CD14-positive monocyte (primary cell): ENCODE measurements around the gene AMBP. TPM values are rescaled to one million over a fixed set of nuclear protein-coding genes. Genes with fewer than 3 reads are reported as not detected.
"Not testable (repeated sequence)": the region's sequence is repeated elsewhere in the genome, so short reads cannot be mapped to it uniquely, and the experiment has no call there.

ENCODE experiments used
- DNase-seq, 3 donors: peaks; one replicate each; pipeline ENCODE4 v3.0.0-alpha.2; 2011 to 2022
- H2AFZ ChIP-seq: 2 replicates; pipeline ENCODE4 v1.6.0; 2012; ENCODE audit warnings: mild to moderate bottlenecking, low read depth, low read length, inconsistent platforms; ENCODE audit not compliant: insufficient read depth, poor library complexity, severe bottlenecking
- H3K27ac ChIP-seq, 2 donors: 1 replicate in 1 of 2; 2 replicates in 1 of 2; pipeline ENCODE4 v1.5.1; 2012 to 2013; ENCODE audit warnings: low read length in 2 of 2, control low read depth in 1 of 2, inconsistent platforms in 1 of 2, low read depth in 1 of 2, mild to moderate bottlenecking in 1 of 2
- H3K27me3 ChIP-seq, 2 donors: one replicate each; pipeline versions ENCODE4 v1.6.0 to v1.6.1; 2011 to 2013; ENCODE audit warnings: low read length in 2 of 2; ENCODE audit not compliant: control insufficient read depth in 2 of 2, insufficient read depth in 2 of 2
- H3K36me3 ChIP-seq, 2 donors: replicated peaks in 1 of 2; 1 replicate in 1 of 2; 2 replicates in 1 of 2; pipeline versions ENCODE4 v1.5.1 to v1.6.1; 2012 to 2013; ENCODE audit warnings: low read length in 2 of 2, control low read depth in 1 of 2, inconsistent platforms in 1 of 2, mild to moderate bottlenecking in 1 of 2; ENCODE audit not compliant: insufficient read depth in 2 of 2, control insufficient read depth in 1 of 2
- H3K4me1 ChIP-seq, 2 donors: 1 replicate in 1 of 2; 2 replicates in 1 of 2; pipeline versions ENCODE4 v1.5.1 to v1.6.1; 2012 to 2013; ENCODE audit warnings: low read length in 2 of 2, control low read depth in 1 of 2, inconsistent platforms in 1 of 2, mild to moderate bottlenecking in 1 of 2, moderate library complexity in 1 of 2; ENCODE audit not compliant: insufficient read depth in 2 of 2, control insufficient read depth in 1 of 2
- H3K4me2 ChIP-seq: replicated peaks from 2 replicates; pipeline ENCODE3; 2012; ENCODE audit warnings: low read length, moderate library complexity, mild to moderate bottlenecking; ENCODE audit not compliant: poor library complexity, severe bottlenecking; ENCODE audit errors: extremely low read depth
- H3K4me3 ChIP-seq, 3 experiments: fragments of 200-600 bp in 1 of 3; sonication (generic) in 1 of 3; replicated peaks in 1 of 3; 1 replicate in 2 of 3; 2 replicates in 1 of 3; pipeline ENCODE4 v1.5.1; 2011 to 2013; ENCODE audit warnings: low read length in 3 of 3, mild to moderate bottlenecking in 3 of 3, control low read depth in 2 of 3, low read depth in 2 of 3, inconsistent platforms in 1 of 3, moderate library complexity in 1 of 3
- H3K79me2 ChIP-seq: 2 replicates; pipeline ENCODE4 v1.6.0; 2012; ENCODE audit warnings: mild to moderate bottlenecking, control low read depth, inconsistent platforms, low read length, moderate library complexity; ENCODE audit not compliant: insufficient read depth
- H3K9ac ChIP-seq: 2 replicates; pipeline ENCODE4 v1.6.0; 2017; ENCODE audit warnings: low read length, mild to moderate bottlenecking; ENCODE audit not compliant: insufficient read depth, poor library complexity, severe bottlenecking
- H3K9me3 ChIP-seq, 2 donors: replicated peaks in 1 of 2; 1 replicate in 1 of 2; 2 replicates in 1 of 2; pipeline versions ENCODE4 v1.5.1 to v1.6.1; 2012 to 2013; ENCODE audit warnings: low read length in 2 of 2, control low read depth in 1 of 2; ENCODE audit not compliant: control insufficient read depth in 1 of 2, insufficient read depth in 1 of 2
- H4K20me1 ChIP-seq: 2 replicates; pipeline ENCODE4 v1.6.0; 2012; ENCODE audit warnings: mild to moderate bottlenecking, low read length, control low read depth, moderate library complexity; ENCODE audit not compliant: insufficient read depth
- H3K27ac Mint-ChIP-seq, 7 donors: one replicate each; pipeline ENCODE4 v1.8.0; 2020; ENCODE audit warnings: mild to moderate bottlenecking in 7 of 7, mixed read lengths in 7 of 7, moderate library complexity in 6 of 7, inconsistent platforms in 2 of 7
- H3K27me3 Mint-ChIP-seq, 3 donors: one replicate each; pipeline ENCODE4 v1.8.0; 2021 to 2022; ENCODE audit warnings: low read depth in 3 of 3, mild to moderate bottlenecking in 3 of 3, mixed read lengths in 3 of 3, moderate library complexity in 3 of 3, inconsistent platforms in 1 of 3
- H3K36me3 Mint-ChIP-seq, 2 donors: one replicate each; pipeline ENCODE4 v1.8.0; 2020; ENCODE audit warnings: mixed read lengths in 2 of 2, inconsistent platforms in 1 of 2, mild to moderate bottlenecking in 1 of 2
- H3K4me1 Mint-ChIP-seq: one replicate; pipeline ENCODE4 v1.8.0; 2020; ENCODE audit warnings: mild to moderate bottlenecking, mixed read lengths
- H3K4me3 Mint-ChIP-seq, 2 donors: one replicate each; pipeline ENCODE4 v1.8.0; 2020; ENCODE audit warnings: mild to moderate bottlenecking in 2 of 2, mixed read lengths in 2 of 2, moderate library complexity in 1 of 2
- H3K9me3 Mint-ChIP-seq, 7 donors: one replicate each; pipeline ENCODE4 v1.8.0; 2020 to 2022; ENCODE audit warnings: mixed read lengths in 7 of 7, mild to moderate bottlenecking in 6 of 7, moderate library complexity in 6 of 7, inconsistent platforms in 2 of 7
- CTCF ChIP-seq: fragments of 200-600 bp; IDR thresholded peaks from one replicate; pipeline ENCODE4 v1.8.0; 2022; ENCODE audit warnings: antibody characterized with exemption, mild to moderate bottlenecking
- WGBS: methylation state at CpG from one replicate; pipeline ENCODE4 v1.1.5; 2013; ENCODE audit warnings: missing lambda C conversion rate; ENCODE audit not compliant: insufficient coverage; 5-methylcytosine and 5-hydroxymethylcytosine counted together
- intact Hi-C, 2 donors: fragments of 100-400 bp; cut with micrococcal nuclease; formaldehyde crosslinking; loops; one replicate each; pipeline versions ENCODE4 v1.15.0 to v1.15.1; 2023
- polyA plus RNA-seq, 3 donors: library from polyadenylated mRNA; depleted of rRNA in 1 of 3; unstranded in 2 of 3; stranded (reverse) in 1 of 3; fragments of 300-500 nt in 2 of 3; fragments of >200 nt in 1 of 3; fragmentation: Illumina TruSeq in 2 of 3; gene quantifications; 1 replicate in 2 of 3; 2 replicates in 1 of 3; pipeline ENCODE4 v1.2.3, GENCODE V29; 2012 to 2021

Gene AMBP
- polyA plus RNA-seq, 3 donors, result not detected

DNA sequence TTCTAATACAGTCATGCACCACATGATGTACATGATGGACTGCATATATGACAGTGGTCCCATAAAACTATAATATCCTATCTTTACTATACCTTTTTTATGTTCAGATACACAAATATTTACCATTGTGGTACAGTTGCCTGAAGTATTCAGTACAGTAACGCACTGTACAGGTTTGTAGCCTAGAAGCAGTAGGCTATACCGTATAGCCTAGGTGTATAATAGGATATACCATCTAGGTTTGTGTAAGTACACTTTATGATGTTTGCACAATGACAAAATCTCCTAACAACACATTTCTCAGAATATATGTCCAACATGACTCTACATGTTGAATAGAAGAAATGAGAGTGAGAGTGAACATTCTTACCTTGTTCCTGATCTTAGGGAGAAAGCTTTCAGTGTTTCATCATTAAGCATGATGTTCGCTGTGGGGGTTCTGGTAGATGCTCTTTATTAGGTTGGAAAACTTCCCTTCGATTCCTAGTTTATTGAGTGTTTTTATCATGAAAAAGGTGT is 31.8 kb downstream of the AMBP start:
- Mint-ChIP-seq H3K4me1 (no peaks in the 10 kb centered on the region), H3K27me3 (peaks cover 0 to 2% (median 0%) of the 10 kb centered on the region in 3 donors), H3K4me3 (no peak overlapping the region), H3K27ac (no peak overlapping the region), H3K36me3 (peaks cover 22 to 23% of the 10 kb centered on the region in 2 donors), H3K9me3 (peaks cover 0 to 2% (median 0%) of the 10 kb centered on the region in 7 donors)
- Histone ChIP-seq H3K9ac (no peak overlapping the region), H3K4me3 (no peak overlapping the region), H3K4me1 (no peaks in the 10 kb centered on the region), H3K27ac (no peak overlapping the region), H3K27me3 (no peaks in the 10 kb centered on the region), H4K20me1 (no peaks in the 10 kb centered on the region), H3K36me3 (peaks cover 15 to 29% of the 10 kb centered on the region in 2 donors), H3K9me3 (no peaks in the 10 kb centered on the region), H3K79me2 (no peaks in the 10 kb centered on the region), H2AFZ (no peak overlapping the region), H3K4me2 (no peak overlapping the region)
- no peak for DNase-seq
- no peak for TF ChIP-seq CTCF
- WGBS, result 89% methylated on average over 2 of the region's 4 CpGs
- intact Hi-C loops, result no loop called here

DNA sequence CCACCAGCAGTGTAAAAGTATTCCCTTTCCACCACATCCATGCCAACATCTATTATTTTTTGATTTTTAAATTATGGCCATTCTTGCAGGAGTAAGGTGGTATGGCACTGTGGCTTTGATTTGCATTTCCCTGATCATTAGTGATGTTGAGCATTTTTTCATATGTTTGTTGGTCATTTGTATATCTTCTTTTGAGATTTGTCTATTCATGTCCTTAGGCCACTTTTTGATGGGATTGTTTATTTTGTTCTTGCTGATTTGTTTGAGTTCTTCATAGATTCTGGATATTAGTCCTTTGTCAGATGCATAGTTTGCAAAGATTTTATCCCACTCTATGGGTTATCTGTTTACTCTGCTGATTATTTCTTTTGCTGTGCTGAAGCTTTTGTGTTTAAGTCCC is 34.4 kb downstream of the AMBP start:
- H3K27me3 ChIP-seq, intact Hi-C loops, H3K9me3 ChIP-seq, H3K79me2 ChIP-seq, H3K36me3 ChIP-seq, H4K20me1 ChIP-seq, H3K4me3 ChIP-seq, H3K4me2 ChIP-seq, H3K27me3 Mint-ChIP-seq, H3K36me3 Mint-ChIP-seq, H3K4me1 Mint-ChIP-seq, H3K9me3 Mint-ChIP-seq, H3K4me1 ChIP-seq, H3K4me3 Mint-ChIP-seq, H2AFZ ChIP-seq, H3K27ac Mint-ChIP-seq, H3K9ac ChIP-seq, H3K27ac ChIP-seq, DNase-seq: not testable (repeated sequence)
